Measurements from ENCODE around the gene CCDC14.

CCDC14 gene

GRCh38 chr3:123878807-123879206 lies 82.2 kb downstream of the CCDC14 start:
- Histone ChIP-seq H3K27ac (ENCODE audit: low read depth, low read length) (no peak overlapping the region), H3K9me2 (replicated peaks; ENCODE audit: insufficient read depth, low read length) (no peaks in the 10 kb centered on the region), H3K4me3 (ENCODE audit: insufficient read depth, low read length, poor library complexity, severe bottlenecking) (no peak overlapping the region), H3K9ac (ENCODE audit: low read length) (no peak overlapping the region), H4K20me1 (ENCODE audit: low read depth, low read length) (no peaks in the 10 kb centered on the region), H3K36me3 (ENCODE audit: low read length) (no peaks in the 10 kb centered on the region), H3K27me3 (ENCODE audit: low read length) (no peaks in the 10 kb centered on the region), H3K79me2 (ENCODE audit: insufficient read depth, low read length) (no peaks in the 10 kb centered on the region), H3K4me2 (ENCODE audit: low read depth, low read length, poor library complexity, severe bottlenecking) (no peak overlapping the region), H2AFZ (ENCODE audit: low read depth, low read length, severe bottlenecking) (no peak overlapping the region), H3K9me3 (ENCODE audit: insufficient read depth, low read length) (no peaks in the 10 kb centered on the region), H3F3A (ENCODE audit: insufficient read depth) (no peaks in the 10 kb centered on the region)
- TF ChIP-seq EZH2phosphoT487 (conservative IDR thresholded peaks at IDR 0.05; ENCODE audit: low read length) = no peak
- no peak for TF ChIP-seq CTCF (IDR thresholded peaks at IDR 0.05; ENCODE audit: insufficient read depth, low read length, poor library complexity, severe bottlenecking)

GRCh38 chr3:123877965-123878364 lies 83.1 kb downstream of the CCDC14 start:
- no peaks in the 10 kb centered on the region for H4K20me1 ChIP-seq (ENCODE audit: low read depth, low read length)
- H3K9me2 ChIP-seq (replicated peaks; ENCODE audit: insufficient read depth, low read length) = no peaks in the 10 kb centered on the region
- no peak overlapping the region for H3K4me3 ChIP-seq (ENCODE audit: insufficient read depth, low read length, poor library complexity, severe bottlenecking)
- H3K4me2 ChIP-seq (ENCODE audit: low read depth, low read length, poor library complexity, severe bottlenecking) = no peak overlapping the region
- no peak overlapping the region for H3K27ac ChIP-seq (ENCODE audit: low read depth, low read length)
- no peaks in the 10 kb centered on the region for H3F3A ChIP-seq (ENCODE audit: insufficient read depth)
- no peaks in the 10 kb centered on the region for H3K36me3 ChIP-seq (ENCODE audit: low read length)
- no peaks in the 10 kb centered on the region for H3K9me3 ChIP-seq (ENCODE audit: insufficient read depth, low read length)
- H2AFZ ChIP-seq (ENCODE audit: low read depth, low read length, severe bottlenecking) = no peak overlapping the region
- TF ChIP-seq CTCF (IDR thresholded peaks at IDR 0.05; ENCODE audit: insufficient read depth, low read length, poor library complexity, severe bottlenecking) = no peak
- TF ChIP-seq EZH2phosphoT487 (conservative IDR thresholded peaks at IDR 0.05; ENCODE audit: low read length) = no peak
- H3K27me3 ChIP-seq (ENCODE audit: low read length) = no peaks in the 10 kb centered on the region
- no peak overlapping the region for H3K9ac ChIP-seq (ENCODE audit: low read length)
- H3K79me2 ChIP-seq (ENCODE audit: insufficient read depth, low read length) = no peaks in the 10 kb centered on the region

- Histone ChIP-seq H2AFZ (ENCODE audit: low read depth, low read length, severe bottlenecking) (no peak overlapping the region), H3K4me3 (ENCODE audit: insufficient read depth, low read length, poor library complexity, severe bottlenecking) (no peak overlapping the region), H3K9me2 (replicated peaks; ENCODE audit: insufficient read depth, low read length) (no peaks in the 10 kb centered on the region), H3K36me3 (ENCODE audit: low read length) (no peaks in the 10 kb centered on the region), H3K9me3 (ENCODE audit: insufficient read depth, low read length) (no peaks in the 10 kb centered on the region), H3K27ac (ENCODE audit: low read depth, low read length) (no peak overlapping the region), H3K79me2 (ENCODE audit: insufficient read depth, low read length) (no peaks in the 10 kb centered on the region), H3K4me2 (ENCODE audit: low read depth, low read length, poor library complexity, severe bottlenecking) (no peak overlapping the region), H3K9ac (ENCODE audit: low read length) (no peak overlapping the region), H3K27me3 (ENCODE audit: low read length) (no peaks in the 10 kb centered on the region), H4K20me1 (ENCODE audit: low read depth, low read length) (no peaks in the 10 kb centered on the region), H3F3A (ENCODE audit: insufficient read depth) (no peaks in the 10 kb centered on the region)
- no peak for TF ChIP-seq CTCF (IDR thresholded peaks at IDR 0.05; ENCODE audit: insufficient read depth, low read length, poor library complexity, severe bottlenecking)
- no peak for TF ChIP-seq EZH2phosphoT487 (conservative IDR thresholded peaks at IDR 0.05; ENCODE audit: low read length)
These were observed 83.6 kb downstream of the CCDC14 start for GRCh38 chr3:123877466-123877865.
